HEK293 (cell line): ENCODE data around the gene ZBED4.
A peak's percentile ranks its signal among the peaks of the same experiment; 100 is the strongest.

Experiments used
- FEZF1 ChIP-seq: fragments of 450-650 bp; formaldehyde crosslinking; IDR thresholded peaks from 2 replicates; pipeline ENCODE4 v1.5.1; 2016; ENCODE audit warnings: missing biosample characterization, missing genetic modification characterization
- KLF9 ChIP-seq: fragments of 450-650 bp; formaldehyde crosslinking; IDR thresholded peaks from 2 replicates; pipeline ENCODE4 v1.5.1; 2016; ENCODE audit warnings: missing biosample characterization, missing genetic modification characterization, low read depth
- OSR2 ChIP-seq: fragments of 450-650 bp; formaldehyde crosslinking; IDR thresholded peaks from 2 replicates; pipeline ENCODE4 v1.5.1; 2016; ENCODE audit warnings: missing biosample characterization, missing genetic modification characterization
- RBAK ChIP-seq: fragments of 450-650 bp; formaldehyde crosslinking; IDR thresholded peaks from 2 replicates; pipeline ENCODE4 v1.5.1; 2016; ENCODE audit warnings: missing biosample characterization, missing genetic modification characterization
- SALL2 ChIP-seq: fragments of 450-650 bp; formaldehyde crosslinking; IDR thresholded peaks from 2 replicates; pipeline ENCODE4 v1.5.0; 2017; ENCODE audit warnings: missing biosample characterization, mild to moderate bottlenecking, missing genetic modification characterization, borderline replicate concordance
- SCRT2 ChIP-seq: fragments of 450-650 bp; formaldehyde crosslinking; IDR thresholded peaks from 2 replicates; pipeline ENCODE4 v1.5.1; 2016; ENCODE audit warnings: missing biosample characterization, missing genetic modification characterization
- SP2 ChIP-seq: fragments of 450-650 bp; formaldehyde crosslinking; IDR thresholded peaks from 2 replicates; pipeline ENCODE4 v1.5.1; 2016; ENCODE audit warnings: missing biosample characterization, missing genetic modification characterization
- SP3 ChIP-seq: fragments of 450-650 bp; formaldehyde crosslinking; IDR thresholded peaks from 2 replicates; pipeline ENCODE4 v1.5.1; 2016; ENCODE audit warnings: missing biosample characterization, missing genetic modification characterization
- SP7 ChIP-seq: fragments of 450-650 bp; formaldehyde crosslinking; IDR thresholded peaks from 2 replicates; pipeline ENCODE4 v1.5.1; 2016; ENCODE audit warnings: missing biosample characterization, missing genetic modification characterization
- TRIM28 ChIP-seq: IDR thresholded peaks from 2 replicates; pipeline ENCODE4 v1.6.1; 2011; ENCODE audit warnings: low read length, control low read depth, borderline replicate concordance
- ZBTB48 ChIP-seq: fragments of 450-650 bp; formaldehyde crosslinking; IDR thresholded peaks from 2 replicates; pipeline ENCODE4 v1.5.1; 2016; ENCODE audit warnings: missing biosample characterization, missing genetic modification characterization
- ZFP41 ChIP-seq: fragments of 450-650 bp; formaldehyde crosslinking; IDR thresholded peaks from 2 replicates; pipeline ENCODE4 v1.5.1; 2016; ENCODE audit warnings: missing biosample characterization, missing genetic modification characterization, borderline replicate concordance
- ZNF324 ChIP-seq: fragments of 450-650 bp; formaldehyde crosslinking; IDR thresholded peaks from 2 replicates; pipeline ENCODE4 v1.5.1; 2016; ENCODE audit warnings: missing biosample characterization, missing genetic modification characterization
- ZNF354C ChIP-seq: fragments of 450-650 bp; formaldehyde crosslinking; IDR thresholded peaks from 2 replicates; pipeline ENCODE4 v1.5.1; 2016; ENCODE audit warnings: missing biosample characterization, missing genetic modification characterization, low read depth, borderline replicate concordance
- ZNF391 ChIP-seq: fragments of 450-650 bp; formaldehyde crosslinking; IDR thresholded peaks from 2 replicates; pipeline ENCODE4 v1.5.1; 2016; ENCODE audit warnings: low read depth, missing biosample characterization, missing genetic modification characterization, borderline replicate concordance
- ZNF416 ChIP-seq: fragments of 450-650 bp; formaldehyde crosslinking; IDR thresholded peaks from 2 replicates; pipeline ENCODE4 v1.5.1; 2016; ENCODE audit warnings: missing biosample characterization, missing genetic modification characterization
- ZNF473 ChIP-seq: fragments of 450-650 bp; formaldehyde crosslinking; IDR thresholded peaks from 2 replicates; pipeline ENCODE4 v1.5.1; 2017; ENCODE audit warnings: missing biosample characterization, missing genetic modification characterization
- ZNF664 ChIP-seq: fragments of 450-650 bp; formaldehyde crosslinking; IDR thresholded peaks from 2 replicates; pipeline ENCODE4 v1.5.1; 2016; ENCODE audit warnings: missing biosample characterization, missing genetic modification characterization
- ZNF670 ChIP-seq: fragments of 450-650 bp; formaldehyde crosslinking; IDR thresholded peaks from 2 replicates; pipeline ENCODE4 v1.5.1; 2016; ENCODE audit warnings: missing biosample characterization, missing genetic modification characterization, low read depth
- ZNF701 ChIP-seq: fragments of 450-650 bp; formaldehyde crosslinking; IDR thresholded peaks from 2 replicates; pipeline ENCODE4 v1.5.1; 2016; ENCODE audit warnings: missing biosample characterization, missing genetic modification characterization
- ZNF747 ChIP-seq: fragments of 450-650 bp; formaldehyde crosslinking; IDR thresholded peaks from 2 replicates; pipeline ENCODE4 v1.5.1; 2016; ENCODE audit warnings: missing biosample characterization, missing genetic modification characterization
- TF ChIP-seq, protein P1 (sequence below): fragments of 450-650 bp; formaldehyde crosslinking; IDR thresholded peaks from 2 replicates; pipeline ENCODE4 v1.5.1; 2016; ENCODE audit warnings: missing biosample characterization, missing genetic modification characterization, borderline replicate concordance
- TF ChIP-seq, protein P2 (sequence below): fragments of 450-650 bp; formaldehyde crosslinking; IDR thresholded peaks from 2 replicates; pipeline ENCODE4 v1.5.1; 2016; ENCODE audit warnings: missing biosample characterization, missing genetic modification characterization
- TF ChIP-seq, protein P3 (sequence below): fragments of 450-650 bp; formaldehyde crosslinking; IDR thresholded peaks from 2 replicates; pipeline ENCODE4 v1.5.1; 2016; ENCODE audit warnings: missing biosample characterization, missing genetic modification characterization, borderline replicate concordance
- TF ChIP-seq, protein P4 (sequence below): fragments of 450-650 bp; formaldehyde crosslinking; IDR thresholded peaks from 2 replicates; pipeline ENCODE4 v1.5.1; 2016; ENCODE audit warnings: missing biosample characterization, missing genetic modification characterization
- TF ChIP-seq, protein P5 (sequence below): fragments of 450-650 bp; formaldehyde crosslinking; IDR thresholded peaks from 2 replicates; pipeline ENCODE4 v1.5.1; 2016; ENCODE audit warnings: missing biosample characterization, missing genetic modification characterization
- TF ChIP-seq, protein P6 (sequence below): fragments of 450-650 bp; formaldehyde crosslinking; IDR thresholded peaks from 2 replicates; pipeline ENCODE4 v1.5.1; 2016; ENCODE audit warnings: missing biosample characterization, missing genetic modification characterization
- TF ChIP-seq, protein P7 (sequence below): fragments of 450-650 bp; formaldehyde crosslinking; IDR thresholded peaks from 2 replicates; pipeline ENCODE4 v1.5.1; 2017; ENCODE audit warnings: missing biosample characterization, missing genetic modification characterization

The ZBED4 gene

DNA sequence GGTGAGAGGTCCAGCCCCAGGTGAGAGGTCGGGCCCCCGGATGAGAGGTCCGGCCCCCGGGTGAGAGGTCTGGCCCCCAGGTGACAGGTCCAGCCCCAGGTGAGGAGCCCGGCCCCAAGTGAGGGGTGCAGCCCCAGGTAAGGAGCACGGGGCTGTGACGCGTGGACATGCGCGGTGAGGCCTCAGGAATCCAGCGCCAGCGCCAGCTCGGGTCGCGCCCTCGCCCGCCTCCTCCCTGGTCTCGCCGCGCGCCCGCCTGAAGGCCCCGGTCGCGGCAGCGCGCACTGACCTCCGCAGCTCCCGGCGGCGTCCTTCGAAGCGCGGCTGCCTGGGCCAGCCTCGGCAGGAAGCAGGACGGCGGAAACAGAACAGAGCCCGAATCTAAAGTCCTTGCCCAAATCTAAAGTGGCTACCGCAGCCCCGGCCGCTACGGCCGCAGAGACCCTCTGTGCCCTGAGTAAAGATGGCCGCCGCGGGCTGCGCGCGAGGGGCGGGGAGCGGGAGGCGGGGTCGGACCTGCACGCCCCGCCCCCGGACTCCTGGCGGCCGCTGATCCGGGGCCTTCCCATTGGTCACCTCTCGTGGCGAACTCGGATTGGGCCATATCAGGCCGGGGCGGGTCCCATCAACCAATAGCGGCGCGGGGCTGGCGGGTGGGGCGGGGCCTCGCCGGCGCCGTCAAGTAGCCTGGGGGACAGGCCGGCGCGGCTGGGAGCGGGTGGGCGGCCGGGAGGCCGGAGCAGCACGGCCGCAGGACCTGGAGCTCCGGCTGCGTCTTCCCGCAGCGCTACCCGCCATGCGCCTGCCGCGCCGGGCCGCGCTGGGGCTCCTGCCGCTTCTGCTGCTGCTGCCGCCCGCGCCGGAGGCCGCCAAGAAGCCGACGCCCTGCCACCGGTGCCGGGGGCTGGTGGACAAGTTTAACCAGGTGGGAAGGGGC lies 64.6 kb downstream of the ZBED4 start, which contains the start of the genes ALG12 and CRELD2 (continued):
- TF ChIP-seq, protein P1, sequence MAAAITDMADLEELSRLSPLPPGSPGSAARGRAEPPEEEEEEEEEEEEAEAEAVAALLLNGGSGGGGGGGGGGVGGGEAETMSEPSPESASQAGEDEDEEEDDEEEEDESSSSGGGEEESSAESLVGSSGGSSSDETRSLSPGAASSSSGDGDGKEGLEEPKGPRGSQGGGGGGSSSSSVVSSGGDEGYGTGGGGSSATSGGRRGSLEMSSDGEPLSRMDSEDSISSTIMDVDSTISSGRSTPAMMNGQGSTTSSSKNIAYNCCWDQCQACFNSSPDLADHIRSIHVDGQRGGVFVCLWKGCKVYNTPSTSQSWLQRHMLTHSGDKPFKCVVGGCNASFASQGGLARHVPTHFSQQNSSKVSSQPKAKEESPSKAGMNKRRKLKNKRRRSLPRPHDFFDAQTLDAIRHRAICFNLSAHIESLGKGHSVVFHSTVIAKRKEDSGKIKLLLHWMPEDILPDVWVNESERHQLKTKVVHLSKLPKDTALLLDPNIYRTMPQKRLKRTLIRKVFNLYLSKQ: no peak
- TF ChIP-seq ZNF701 (tag by site-specific recombination) (no peak), SP7 (tag by site-specific recombination) (peak; percentile 44; the same call in 1 of the 2 replicates), TRIM28 (no peak), SP3 (tag by site-specific recombination) (peak; percentile 98), SALL2 (tag by site-specific recombination) (no peak), ZNF324 (tag by site-specific recombination) (0 out of 2 replicates have a peak, but pooled peaks have one; percentile 27), SCRT2 (tag by site-specific recombination) (no peak), KLF9 (peak; percentile 77), ZNF670 (no peak), ZNF664 (tag by site-specific recombination) (no peak), ZNF747 (no peak), ZBTB48 (tag by site-specific recombination) (no peak), ZFP41 (no peak), ZNF416 (tag by site-specific recombination) (no peak), ZNF354C (tag by site-specific recombination) (no peak), OSR2 (tag by site-specific recombination) (peak; percentile 29), SP2 (peak; percentile 89), FEZF1 (tag by site-specific recombination) (no peak), ZNF473 (tag by site-specific recombination) (no peak), ZNF391 (tag by site-specific recombination) (no peak), RBAK (tag by site-specific recombination) (no peak)
- TF ChIP-seq, protein P2, sequence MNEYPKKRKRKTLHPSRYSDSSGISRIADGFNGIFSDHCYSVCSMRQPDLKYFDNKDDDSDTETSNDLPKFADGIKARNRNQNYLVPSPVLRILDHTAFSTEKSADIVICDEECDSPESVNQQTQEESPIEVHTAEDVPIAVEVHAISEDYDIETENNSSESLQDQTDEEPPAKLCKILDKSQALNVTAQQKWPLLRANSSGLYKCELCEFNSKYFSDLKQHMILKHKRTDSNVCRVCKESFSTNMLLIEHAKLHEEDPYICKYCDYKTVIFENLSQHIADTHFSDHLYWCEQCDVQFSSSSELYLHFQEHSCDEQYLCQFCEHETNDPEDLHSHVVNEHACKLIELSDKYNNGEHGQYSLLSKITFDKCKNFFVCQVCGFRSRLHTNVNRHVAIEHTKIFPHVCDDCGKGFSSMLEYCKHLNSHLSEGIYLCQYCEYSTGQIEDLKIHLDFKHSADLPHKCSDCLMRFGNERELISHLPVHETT (tag by site-specific recombination): no peak
- TF ChIP-seq, protein P3, sequence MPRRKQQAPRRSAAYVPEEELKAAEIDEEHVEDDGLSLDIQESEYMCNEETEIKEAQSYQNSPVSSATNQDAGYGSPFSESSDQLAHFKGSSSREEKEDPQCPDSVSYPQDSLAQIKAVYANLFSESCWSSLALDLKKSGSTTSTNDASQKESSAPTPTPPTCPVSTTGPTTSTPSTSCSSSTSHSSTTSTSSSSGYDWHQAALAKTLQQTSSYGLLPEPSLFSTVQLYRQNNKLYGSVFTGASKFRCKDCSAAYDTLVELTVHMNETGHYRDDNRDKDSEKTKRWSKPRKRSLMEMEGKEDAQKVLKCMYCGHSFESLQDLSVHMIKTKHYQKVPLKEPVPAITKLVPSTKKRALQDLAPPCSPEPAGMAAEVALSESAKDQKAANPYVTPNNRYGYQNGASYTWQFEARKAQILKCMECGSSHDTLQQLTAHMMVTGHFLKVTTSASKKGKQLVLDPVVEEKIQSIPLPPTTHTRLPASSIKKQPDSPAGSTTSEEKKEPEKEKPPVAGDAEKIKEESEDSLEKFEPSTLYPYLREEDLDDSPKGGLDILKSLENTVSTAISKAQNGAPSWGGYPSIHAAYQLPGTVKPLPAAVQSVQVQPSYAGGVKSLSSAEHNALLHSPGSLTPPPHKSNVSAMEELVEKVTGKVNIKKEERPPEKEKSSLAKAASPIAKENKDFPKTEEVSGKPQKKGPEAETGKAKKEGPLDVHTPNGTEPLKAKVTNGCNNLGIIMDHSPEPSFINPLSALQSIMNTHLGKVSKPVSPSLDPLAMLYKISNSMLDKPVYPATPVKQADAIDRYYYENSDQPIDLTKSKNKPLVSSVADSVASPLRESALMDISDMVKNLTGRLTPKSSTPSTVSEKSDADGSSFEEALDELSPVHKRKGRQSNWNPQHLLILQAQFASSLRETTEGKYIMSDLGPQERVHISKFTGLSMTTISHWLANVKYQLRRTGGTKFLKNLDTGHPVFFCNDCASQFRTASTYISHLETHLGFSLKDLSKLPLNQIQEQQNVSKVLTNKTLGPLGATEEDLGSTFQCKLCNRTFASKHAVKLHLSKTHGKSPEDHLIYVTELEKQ (tag by site-specific recombination): no peak
- TF ChIP-seq, protein P4, sequence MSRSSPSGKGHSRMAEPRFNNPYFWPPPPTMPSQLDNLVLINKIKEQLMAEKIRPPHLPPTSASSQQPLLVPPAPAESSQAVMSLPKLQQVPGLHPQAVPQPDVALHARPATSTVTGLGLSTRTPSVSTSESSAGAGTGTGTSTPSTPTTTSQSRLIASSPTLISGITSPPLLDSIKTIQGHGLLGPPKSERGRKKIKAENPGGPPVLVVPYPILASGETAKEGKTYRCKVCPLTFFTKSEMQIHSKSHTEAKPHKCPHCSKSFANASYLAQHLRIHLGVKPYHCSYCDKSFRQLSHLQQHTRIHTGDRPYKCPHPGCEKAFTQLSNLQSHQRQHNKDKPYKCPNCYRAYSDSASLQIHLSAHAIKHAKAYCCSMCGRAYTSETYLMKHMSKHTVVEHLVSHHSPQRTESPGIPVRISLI (tag by site-specific recombination): no peak
- TF ChIP-seq, protein P5, sequence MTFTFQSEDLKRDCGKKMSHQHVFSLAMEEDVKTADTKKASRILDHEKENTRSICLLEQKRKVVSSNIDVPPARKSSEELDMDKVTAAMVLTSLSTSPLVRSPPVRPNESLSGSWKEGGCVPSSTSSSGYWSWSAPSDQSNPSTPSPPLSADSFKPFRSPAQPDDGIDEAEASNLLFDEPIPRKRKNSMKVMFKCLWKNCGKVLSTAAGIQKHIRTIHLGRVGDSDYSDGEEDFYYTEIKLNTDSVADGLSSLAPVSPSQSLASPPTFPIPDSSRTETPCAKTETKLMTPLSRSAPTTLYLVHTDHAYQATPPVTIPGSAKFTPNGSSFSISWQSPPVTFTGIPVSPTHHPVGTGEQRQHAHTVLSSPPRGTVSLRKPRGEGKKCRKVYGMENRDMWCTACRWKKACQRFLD: no peak
- TF ChIP-seq, protein P6, sequence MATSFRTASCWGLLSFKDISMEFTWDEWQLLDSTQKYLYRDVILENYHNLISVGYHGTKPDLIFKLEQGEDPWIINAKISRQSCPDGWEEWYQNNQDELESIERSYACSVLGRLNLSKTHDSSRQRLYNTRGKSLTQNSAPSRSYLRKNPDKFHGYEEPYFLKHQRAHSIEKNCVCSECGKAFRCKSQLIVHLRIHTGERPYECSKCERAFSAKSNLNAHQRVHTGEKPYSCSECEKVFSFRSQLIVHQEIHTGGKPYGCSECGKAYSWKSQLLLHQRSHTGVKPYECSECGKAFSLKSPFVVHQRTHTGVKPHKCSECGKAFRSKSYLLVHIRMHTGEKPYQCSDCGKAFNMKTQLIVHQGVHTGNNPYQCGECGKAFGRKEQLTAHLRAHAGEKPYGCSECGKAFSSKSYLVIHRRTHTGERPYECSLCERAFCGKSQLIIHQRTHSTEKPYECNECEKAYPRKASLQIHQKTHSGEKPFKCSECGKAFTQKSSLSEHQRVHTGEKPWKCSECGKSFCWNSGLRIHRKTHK (tag by site-specific recombination): no peak
- TF ChIP-seq, protein P7, sequence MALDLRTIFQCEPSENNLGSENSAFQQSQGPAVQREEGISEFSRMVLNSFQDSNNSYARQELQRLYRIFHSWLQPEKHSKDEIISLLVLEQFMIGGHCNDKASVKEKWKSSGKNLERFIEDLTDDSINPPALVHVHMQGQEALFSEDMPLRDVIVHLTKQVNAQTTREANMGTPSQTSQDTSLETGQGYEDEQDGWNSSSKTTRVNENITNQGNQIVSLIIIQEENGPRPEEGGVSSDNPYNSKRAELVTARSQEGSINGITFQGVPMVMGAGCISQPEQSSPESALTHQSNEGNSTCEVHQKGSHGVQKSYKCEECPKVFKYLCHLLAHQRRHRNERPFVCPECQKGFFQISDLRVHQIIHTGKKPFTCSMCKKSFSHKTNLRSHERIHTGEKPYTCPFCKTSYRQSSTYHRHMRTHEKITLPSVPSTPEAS (tag by site-specific recombination): no peak
